ENCODE measurements around the gene S100A11. TPM values are rescaled to one million over a fixed set of nuclear protein-coding genes. Genes with fewer than 3 reads are reported as not detected.
"Not testable (repeated sequence)": the region's sequence is repeated elsewhere in the genome, so short reads cannot be mapped to it uniquely, and the experiment has no call there.

S100A11 gene
- 511 and 1,438 TPM in 2 replicates for total RNA-seq (ENCODE audit: low replicate concordance)
- long read RNA-seq, transcript S100A11-201 (3 exons, 594 nt): major isoform, 382 of 394 reads
- long read RNA-seq, partial matches to known transcripts: 6 of 394 reads
- long read RNA-seq, other reads (novel, unspliced or antisense): 6 of 394 reads

GRCh38 chr1:152036267-152037216 is at the start of gene S100A11:
Gene S100A11, minus strand, starts transcription at chr1:152037004. Its CDS starts 89 bp downstream, at chr1:152036915.
- Mint-ChIP-seq H3K4me3 (peak within 1 kb of the TSS; percentile 89), H3K4me1 (ENCODE audit: unreplicated experiment) (peaks cover 26% of the 10 kb centered on the region), H3K36me3 (peaks cover 22% of the 10 kb centered on the region), H3K27me3 (no peaks in the 10 kb centered on the region), H3K9me3 (no peaks in the 10 kb centered on the region), H3K27ac (peak within 1 kb of the TSS; percentile 95)
- no peak for TF ChIP-seq CTCF (conservative IDR thresholded peaks at IDR 0.05)
- peak; percentile 85 for DNase-seq (ENCODE audit: extremely low spot score, unreplicated experiment)

- H3K36me3 Mint-ChIP-seq: no peaks in the 10 kb centered on the region
- no peaks in the 10 kb centered on the region for H3K9me3 Mint-ChIP-seq
- no peak for TF ChIP-seq CTCF (conservative IDR thresholded peaks at IDR 0.05)
- peaks cover 5% of the 10 kb centered on the region for H3K27me3 Mint-ChIP-seq
- H3K4me3 Mint-ChIP-seq: no peak overlapping the region
- no peak for DNase-seq (ENCODE audit: extremely low spot score, unreplicated experiment)
- H3K27ac Mint-ChIP-seq: no peak overlapping the region
- no peaks in the 10 kb centered on the region for H3K4me1 Mint-ChIP-seq (ENCODE audit: unreplicated experiment)
These were observed 48.0 kb upstream of the S100A11 start for GRCh38 chr1:152084853-152085252.

GRCh38 chr1:152081026-152081425 is 44.2 kb upstream of the S100A11 start:
- not testable (repeated sequence) for H3K4me1 Mint-ChIP-seq (ENCODE audit: unreplicated experiment); H3K4me3 Mint-ChIP-seq; H3K27ac Mint-ChIP-seq; H3K27me3 Mint-ChIP-seq; H3K36me3 Mint-ChIP-seq; H3K9me3 Mint-ChIP-seq; DNase-seq (ENCODE audit: extremely low spot score, unreplicated experiment)

- H3K9me3 Mint-ChIP-seq, H3K4me3 Mint-ChIP-seq, H3K36me3 Mint-ChIP-seq: not testable (repeated sequence)
These were observed 43.7 kb upstream of the S100A11 start for GRCh38 chr1:152080494-152080893.

GRCh38 chr1:152078831-152079441 is 42.1 kb upstream of the S100A11 start:
- no peak for DNase-seq (ENCODE audit: extremely low spot score, unreplicated experiment)
- Mint-ChIP-seq H3K27ac (no peak overlapping the region), H3K9me3 (no peaks in the 10 kb centered on the region), H3K4me1 (ENCODE audit: unreplicated experiment) (no peaks in the 10 kb centered on the region), H3K4me3 (no peak overlapping the region), H3K36me3 (no peaks in the 10 kb centered on the region), H3K27me3 (peaks cover 16% of the 10 kb centered on the region)
- TF ChIP-seq CTCF (conservative IDR thresholded peaks at IDR 0.05): no peak

More at GRCh38 chr1:152080494-152080893, 43.7 kb upstream of the S100A11 start:
- not testable (repeated sequence) for H3K27ac Mint-ChIP-seq; H3K27me3 Mint-ChIP-seq; DNase-seq (ENCODE audit: extremely low spot score, unreplicated experiment); H3K4me1 Mint-ChIP-seq (ENCODE audit: unreplicated experiment)

- no peak for TF ChIP-seq CTCF (conservative IDR thresholded peaks at IDR 0.05)
- no peak for DNase-seq (ENCODE audit: extremely low spot score, unreplicated experiment)
- Mint-ChIP-seq H3K27ac (no peak overlapping the region), H3K4me3 (no peak overlapping the region), H3K27me3 (peaks cover 44% of the 10 kb centered on the region), H3K4me1 (ENCODE audit: unreplicated experiment) (no peaks in the 10 kb centered on the region), H3K36me3 (no peaks in the 10 kb centered on the region), H3K9me3 (no peaks in the 10 kb centered on the region)
These were observed 35.5 kb upstream of the S100A11 start for GRCh38 chr1:152072311-152072710.
